Lung (tissue), 12 donors: Measurements from ENCODE around the gene PRDM1. TPM values are rescaled to one million over a fixed set of nuclear protein-coding genes. Genes with fewer than 3 reads are reported as not detected.
A peak's percentile ranks its signal among the peaks of the same experiment; 100 is the strongest.

Experiments
- ATAC-seq: fragments of 200-7000 bp; cut with Tn5 transposase; one replicate; pipeline ENCODE4 v1.9.1; 2020; ENCODE audit warnings: moderate number of reproducible peaks; ENCODE audit not compliant: insufficient read depth, low FRiP score
- DNase-seq, 3 donors: peaks; one replicate each; pipeline ENCODE4 v3.0.0-alpha.2; 2013 to 2017
- H3K27ac ChIP-seq, 2 donors: one replicate each; pipeline ENCODE4 v1.5.1; 2013; ENCODE audit warnings: mild to moderate bottlenecking in 2 of 2, moderate library complexity in 2 of 2, control low read depth in 1 of 2, inconsistent platforms in 1 of 2, low read depth in 1 of 2, low read length in 1 of 2
- H3K27me3 ChIP-seq, 3 donors: one replicate each; pipeline ENCODE4 v1.5.1; 2013; ENCODE audit warnings: low read length in 2 of 3; ENCODE audit not compliant: control insufficient read depth in 3 of 3, insufficient read depth in 3 of 3
- H3K36me3 ChIP-seq, 4 donors: one replicate each; pipeline ENCODE4 v1.5.1; 2013; ENCODE audit warnings: low read length in 4 of 4, mild to moderate bottlenecking in 1 of 4, moderate library complexity in 1 of 4; ENCODE audit not compliant: control insufficient read depth in 4 of 4, insufficient read depth in 4 of 4
- H3K4me1 ChIP-seq, 5 donors: one replicate each; pipeline ENCODE4 v1.5.1; 2013; ENCODE audit warnings: low read length in 5 of 5, mild to moderate bottlenecking in 2 of 5, moderate library complexity in 1 of 5; ENCODE audit not compliant: control insufficient read depth in 5 of 5, insufficient read depth in 5 of 5
- H3K4me3 ChIP-seq: one replicate; pipeline ENCODE4 v1.5.1; 2013; ENCODE audit warnings: mild to moderate bottlenecking, control low read depth, moderate library complexity
- H3K9ac ChIP-seq, 2 donors: one replicate each; pipeline ENCODE4 v1.5.1; 2013; ENCODE audit warnings: low read length in 2 of 2, control low read depth in 1 of 2; ENCODE audit not compliant: insufficient read depth in 1 of 2
- H3K9me3 ChIP-seq, 4 donors: one replicate each; pipeline ENCODE4 v1.5.1; 2013; ENCODE audit warnings: low read length in 3 of 4, mild to moderate bottlenecking in 1 of 4, moderate library complexity in 1 of 4; ENCODE audit not compliant: control insufficient read depth in 4 of 4, insufficient read depth in 3 of 4
- WGBS, 2 donors: extraction: QIAGEN DNeasy Blood & Tissue Kit; methylation state at CpG; one replicate each; pipeline ENCODE4 v1.1.7; 2013; 5-methylcytosine and 5-hydroxymethylcytosine counted together
- polyA plus RNA-seq, 2 donors: library from polyadenylated mRNA; stranded (reverse); fragments of 200-250 nt; gene quantifications; one replicate each; pipeline ENCODE4 v1.2.1, GENCODE V29; 2013
- total RNA-seq, 2 donors: library from RNA; depleted of rRNA in 1 of 2; stranded (reverse); fragments of >200 nt in 1 of 2; gene quantifications; one replicate each; pipeline ENCODE4 v1.2.1, GENCODE V29; 2014 to 2021
- TF ChIP-seq, protein P1 (sequence below): IDR thresholded peaks from 2 replicates; pipeline ENCODE4 v1.5.1; 2012; ENCODE audit warnings: mild to moderate bottlenecking; ENCODE audit errors: control extremely low read depth, extremely low read depth
- donor health status: control.
- donor health status: control.
- donor health status: Bipolar disorder and iron deficiency.
- donor health status: healthy.
- donor health status: DM: yes; HTN: yes; CAD: no.

The PRDM1 gene
- total and polyA plus RNA-seq, 4 donors, result 2.3 to 12.4 (median 8.8) TPM

DNA sequence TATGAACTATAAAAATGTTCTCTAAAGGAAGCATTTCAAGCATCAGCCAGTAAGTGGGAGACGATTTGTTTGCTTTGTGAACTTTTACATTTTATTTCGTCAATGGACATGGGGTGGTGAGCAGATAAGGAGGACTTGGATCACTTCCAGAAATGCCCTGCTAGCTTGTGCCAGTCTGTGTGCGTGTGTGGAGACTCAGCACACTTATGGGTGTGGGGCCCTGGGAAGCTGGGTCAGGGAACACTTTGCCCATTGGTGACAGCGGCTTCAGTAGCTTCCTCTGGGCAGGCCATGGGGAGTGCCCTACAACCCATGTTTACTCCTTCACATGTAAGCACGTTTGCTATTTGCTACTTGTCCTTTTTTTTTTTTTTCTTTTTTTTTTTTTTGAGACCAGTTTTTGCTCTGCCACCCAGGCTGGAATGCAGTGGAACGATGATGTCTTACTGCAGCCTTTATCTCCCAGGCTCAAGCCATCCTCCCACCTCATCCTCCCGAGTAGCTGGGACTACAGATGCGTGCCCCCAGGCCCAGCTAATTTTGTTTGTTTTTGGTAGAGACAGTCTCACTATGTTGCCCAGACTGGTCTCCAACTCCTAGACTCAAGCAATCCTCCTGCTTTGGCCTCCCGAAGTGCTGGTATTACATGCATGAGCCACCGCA lies 24.2 kb downstream of the PRDM1 start:
- Histone ChIP-seq H3K9ac (no peak overlapping the region), H3K27ac (no peak overlapping the region), H3K9me3 (no peaks in the 10 kb centered on the region), H3K4me1 (peaks cover 0 to 7% (median 0%) of the 10 kb centered on the region in 5 donors), H3K36me3 (peaks cover 0 to 10% (median 0%) of the 10 kb centered on the region in 4 donors), H3K27me3 (peaks cover 0 to 10% (median 2%) of the 10 kb centered on the region in 3 donors), H3K4me3 (no peak overlapping the region)
- ATAC-seq (no peak), DNase-seq (peak in 2 of 3 donors; percentile 24 to 53)
- TF ChIP-seq, protein P1, sequence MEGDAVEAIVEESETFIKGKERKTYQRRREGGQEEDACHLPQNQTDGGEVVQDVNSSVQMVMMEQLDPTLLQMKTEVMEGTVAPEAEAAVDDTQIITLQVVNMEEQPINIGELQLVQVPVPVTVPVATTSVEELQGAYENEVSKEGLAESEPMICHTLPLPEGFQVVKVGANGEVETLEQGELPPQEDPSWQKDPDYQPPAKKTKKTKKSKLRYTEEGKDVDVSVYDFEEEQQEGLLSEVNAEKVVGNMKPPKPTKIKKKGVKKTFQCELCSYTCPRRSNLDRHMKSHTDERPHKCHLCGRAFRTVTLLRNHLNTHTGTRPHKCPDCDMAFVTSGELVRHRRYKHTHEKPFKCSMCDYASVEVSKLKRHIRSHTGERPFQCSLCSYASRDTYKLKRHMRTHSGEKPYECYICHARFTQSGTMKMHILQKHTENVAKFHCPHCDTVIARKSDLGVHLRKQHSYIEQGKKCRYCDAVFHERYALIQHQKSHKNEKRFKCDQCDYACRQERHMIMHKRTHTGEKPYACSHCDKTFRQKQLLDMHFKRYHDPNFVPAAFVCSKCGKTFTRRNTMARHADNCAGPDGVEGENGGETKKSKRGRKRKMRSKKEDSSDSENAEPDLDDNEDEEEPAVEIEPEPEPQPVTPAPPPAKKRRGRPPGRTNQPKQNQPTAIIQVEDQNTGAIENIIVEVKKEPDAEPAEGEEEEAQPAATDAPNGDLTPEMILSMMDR, result no peak
- 64 to 84% methylated on average over 9 to 10 of the region's 10 CpGs for WGBS, 2 donors

DNA sequence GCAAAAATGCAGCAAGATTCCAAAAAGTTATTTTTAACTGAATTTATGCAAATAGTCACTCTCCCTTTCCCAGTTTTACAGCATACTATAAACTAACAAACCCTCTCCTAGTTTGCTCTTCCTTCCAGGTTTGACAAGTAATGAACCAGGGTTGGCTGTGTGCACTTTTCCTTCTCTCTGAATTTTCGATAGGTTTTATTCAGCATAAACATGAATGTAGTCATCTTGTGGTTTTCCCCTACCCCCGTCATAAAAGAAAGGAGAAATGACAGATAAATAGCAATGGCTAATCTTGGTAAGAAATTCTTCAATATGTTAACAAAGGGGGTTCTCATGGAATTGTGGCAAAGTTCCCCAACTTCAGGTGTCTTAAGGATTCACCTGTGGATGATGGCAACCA lies 26.3 kb downstream of the PRDM1 start:
- TF ChIP-seq, protein P1, result no peak
- Histone ChIP-seq H3K9ac (no peak overlapping the region), H3K36me3 (no peaks in the 10 kb centered on the region), H3K4me3 (no peak overlapping the region), H3K4me1 (peaks cover 0 to 4% (median 0%) of the 10 kb centered on the region in 5 donors), H3K27me3 (peaks cover 0 to 10% (median 2%) of the 10 kb centered on the region in 3 donors), H3K27ac (no peak overlapping the region), H3K9me3 (no peaks in the 10 kb centered on the region)
- WGBS, 2 donors, result 31 to 61% methylated on average over 2 of the region's 2 CpGs
- no peak for DNase-seq
- ATAC-seq, result no peak

GRCh38 chr6:106113256-106113959 lies 27.3 kb downstream of the PRDM1 start:
- TF ChIP-seq, protein P1, result no peak
- H3K4me1 ChIP-seq, result peaks cover 0 to 4% (median 0%) of the 10 kb centered on the region in 5 donors
- H3K27ac ChIP-seq, result no peak overlapping the region
- ATAC-seq, result no peak
- H3K9ac ChIP-seq, result no peak overlapping the region
- 68 to 70% methylated on average over 10 of the region's 10 CpGs for WGBS, 2 donors
- H3K4me3 ChIP-seq, result no peak overlapping the region
- no peak for DNase-seq
- no peaks in the 10 kb centered on the region for H3K36me3 ChIP-seq
- H3K9me3 ChIP-seq, result no peaks in the 10 kb centered on the region
- peaks cover 0 to 10% (median 2%) of the 10 kb centered on the region in 3 donors for H3K27me3 ChIP-seq
